Mucosa of stomach (tissue), 1 donor: ENCODE measurements around the gene SPTBN1.

ENCODE experiments used
- H3K27me3 ChIP-seq: one replicate; pipeline ENCODE4 v1.7.0; 2013; ENCODE audit warnings: mild to moderate bottlenecking, low read length; ENCODE audit not compliant: control insufficient read depth, insufficient read depth
- H3K36me3 ChIP-seq: one replicate; pipeline ENCODE4 v1.7.0; 2013; ENCODE audit warnings: low read length; ENCODE audit not compliant: control insufficient read depth, insufficient read depth
- H3K4me1 ChIP-seq: one replicate; pipeline ENCODE4 v1.7.0; 2013; ENCODE audit warnings: mild to moderate bottlenecking, low read length; ENCODE audit not compliant: control insufficient read depth, insufficient read depth
- H3K4me3 ChIP-seq: one replicate; pipeline ENCODE4 v1.7.0; 2013; ENCODE audit warnings: low read length
- H3K9ac ChIP-seq: one replicate; pipeline ENCODE4 v1.7.0; 2013; ENCODE audit warnings: mild to moderate bottlenecking, low read length, moderate library complexity
- H3K9me3 ChIP-seq: one replicate; pipeline ENCODE4 v1.7.0; 2013; ENCODE audit warnings: mild to moderate bottlenecking, low read length, moderate library complexity; ENCODE audit not compliant: control insufficient read depth
- donor health status: Pancreatic carcinoma.

SPTBN1 gene

GRCh38 chr2:54437588-54437987 lies 18.5 kb upstream of the SPTBN1 start:
- H3K27me3 ChIP-seq, result no peaks in the 10 kb centered on the region
- H3K36me3 ChIP-seq, result no peaks in the 10 kb centered on the region
- no peaks in the 10 kb centered on the region for H3K9me3 ChIP-seq
- H3K9ac ChIP-seq, result no peak overlapping the region
- H3K4me1 ChIP-seq, result no peaks in the 10 kb centered on the region
- no peak overlapping the region for H3K4me3 ChIP-seq

DNA sequence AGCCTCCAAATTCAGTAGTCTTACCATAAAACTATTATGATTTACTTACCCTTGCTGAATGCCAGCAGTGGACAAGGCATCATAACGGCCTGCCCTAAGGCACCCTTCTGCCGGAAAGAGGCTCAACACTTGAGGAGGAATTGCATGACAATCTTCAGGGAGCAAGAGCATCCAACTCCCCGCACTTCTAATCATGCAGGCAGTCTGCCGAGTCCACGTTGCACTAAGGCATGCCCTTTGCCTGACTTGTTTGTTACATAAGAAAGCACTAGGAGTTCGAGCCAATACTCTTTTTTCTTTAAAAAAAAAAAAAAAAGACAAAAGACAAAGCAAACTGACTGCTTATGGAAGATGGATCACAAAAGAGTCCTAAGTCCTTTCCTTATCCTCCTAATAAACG lies 17.9 kb upstream of the SPTBN1 start:
- H3K9ac ChIP-seq, result no peak overlapping the region
- no peaks in the 10 kb centered on the region for H3K9me3 ChIP-seq
- no peaks in the 10 kb centered on the region for H3K36me3 ChIP-seq
- no peaks in the 10 kb centered on the region for H3K4me1 ChIP-seq
- no peak overlapping the region for H3K4me3 ChIP-seq
- H3K27me3 ChIP-seq, result no peaks in the 10 kb centered on the region

GRCh38 chr2:54439582-54439981 lies 16.5 kb upstream of the SPTBN1 start:
- Histone ChIP-seq H3K4me1 (no peaks in the 10 kb centered on the region), H3K36me3 (no peaks in the 10 kb centered on the region), H3K9ac (no peak overlapping the region), H3K4me3 (no peak overlapping the region), H3K9me3 (no peaks in the 10 kb centered on the region), H3K27me3 (no peaks in the 10 kb centered on the region)

GRCh38 chr2:54440050-54440449 lies 16.1 kb upstream of the SPTBN1 start:
- no peaks in the 10 kb centered on the region for H3K4me1 ChIP-seq

GRCh38 chr2:54444503-54444902 lies 11.6 kb upstream of the SPTBN1 start:
- Histone ChIP-seq H3K4me3 (no peak overlapping the region), H3K4me1 (no peaks in the 10 kb centered on the region), H3K27me3 (no peaks in the 10 kb centered on the region), H3K36me3 (no peaks in the 10 kb centered on the region), H3K9me3 (no peaks in the 10 kb centered on the region), H3K9ac (no peak overlapping the region)

More at GRCh38 chr2:54440050-54440449, 16.1 kb upstream of the SPTBN1 start:
- Histone ChIP-seq H3K9ac (no peak overlapping the region), H3K9me3 (no peaks in the 10 kb centered on the region), H3K27me3 (no peaks in the 10 kb centered on the region), H3K36me3 (no peaks in the 10 kb centered on the region), H3K4me3 (no peak overlapping the region)

DNA sequence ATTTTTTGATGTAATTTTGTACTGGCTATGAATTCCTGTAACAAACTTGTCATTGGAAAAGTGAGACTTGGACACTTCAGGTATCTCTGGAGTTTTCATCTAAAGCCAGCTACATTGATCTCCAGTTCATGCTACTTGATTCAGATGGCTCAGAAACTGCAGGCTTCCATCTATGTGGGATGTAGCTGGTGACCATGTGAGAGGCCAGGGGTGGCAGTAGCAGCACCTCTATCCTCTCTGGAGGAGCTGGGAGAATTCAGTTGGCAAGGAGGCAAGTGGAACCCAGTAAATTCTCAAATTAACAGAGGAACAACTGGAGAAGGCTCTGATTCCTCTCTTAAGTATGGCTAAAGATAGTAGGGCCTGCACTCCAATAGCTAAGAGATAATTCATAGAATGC lies 10.0 kb upstream of the SPTBN1 start:
- H3K4me3 ChIP-seq, result no peak overlapping the region
- H3K36me3 ChIP-seq, result no peaks in the 10 kb centered on the region
- H3K27me3 ChIP-seq, result no peaks in the 10 kb centered on the region
- no peak overlapping the region for H3K9ac ChIP-seq
- no peaks in the 10 kb centered on the region for H3K4me1 ChIP-seq
- no peaks in the 10 kb centered on the region for H3K9me3 ChIP-seq

- Histone ChIP-seq H3K9me3 (no peaks in the 10 kb centered on the region), H3K9ac (no peak overlapping the region), H3K36me3 (no peaks in the 10 kb centered on the region), H3K27me3 (no peaks in the 10 kb centered on the region), H3K4me3 (no peak overlapping the region), H3K4me1 (no peaks in the 10 kb centered on the region)
Measured at GRCh38 chr2:54446625-54447024, 9.5 kb upstream of the SPTBN1 start.

DNA sequence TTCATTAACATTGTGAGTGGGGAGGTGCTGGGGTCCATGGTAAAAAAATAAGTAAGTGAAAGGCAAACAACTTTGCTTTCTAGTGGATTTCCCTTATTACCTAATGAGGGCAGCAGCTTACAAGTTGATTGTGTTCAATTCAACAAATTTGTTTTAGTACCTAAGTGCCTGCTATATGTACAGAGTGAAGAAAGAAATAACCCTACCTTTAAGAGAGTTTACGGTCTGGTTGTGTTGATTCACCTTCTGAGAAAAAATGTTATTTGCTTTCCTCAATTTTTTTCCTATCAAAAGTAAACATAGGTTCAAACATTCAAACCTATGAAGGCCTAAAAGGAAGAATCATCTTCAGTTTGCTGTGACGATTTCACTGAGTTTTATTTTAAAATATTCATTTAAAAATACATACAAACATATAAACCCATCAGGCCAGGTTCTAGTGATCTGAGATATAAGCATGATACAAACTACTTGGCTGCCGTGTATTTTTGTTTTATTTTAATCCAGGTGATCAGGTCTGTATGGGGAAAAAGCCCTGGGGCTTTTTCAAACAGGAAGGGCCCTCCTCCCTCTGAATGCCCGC lies 1.5 kb upstream of the SPTBN1 start:
- Histone ChIP-seq H3K4me1 (peaks cover 9% of the 10 kb centered on the region), H3K4me3 (no peak overlapping the region), H3K27me3 (peaks cover 36% of the 10 kb centered on the region), H3K9me3 (no peaks in the 10 kb centered on the region), H3K9ac (no peak overlapping the region), H3K36me3 (no peaks in the 10 kb centered on the region)

DNA sequence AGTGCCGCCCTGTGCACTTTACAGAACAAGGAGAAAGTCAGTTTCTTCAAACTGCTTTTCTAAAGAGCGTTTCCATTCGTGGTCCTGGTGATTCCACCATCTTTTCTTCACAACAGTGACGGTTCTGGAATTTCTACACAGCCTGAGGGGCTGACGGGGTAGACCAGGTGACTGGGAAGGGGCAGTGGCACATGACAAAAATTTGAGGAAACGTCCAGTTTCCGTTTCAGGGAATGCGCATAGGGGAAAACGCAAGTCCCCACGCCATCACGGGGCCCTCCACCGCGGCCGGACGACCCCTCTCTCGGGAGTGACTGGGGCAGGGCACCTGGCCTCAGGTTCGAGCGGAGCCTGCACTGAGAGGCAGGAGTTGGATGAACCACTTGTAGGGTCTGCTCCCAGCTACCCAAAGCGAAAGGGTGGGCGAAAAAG lies 980 bp upstream of the SPTBN1 start:
- Histone ChIP-seq H3K4me1 (peaks cover 9% of the 10 kb centered on the region), H3K36me3 (no peaks in the 10 kb centered on the region), H3K27me3 (peaks cover 36% of the 10 kb centered on the region), H3K9me3 (no peaks in the 10 kb centered on the region), H3K4me3 (peak overlapping the region; percentile 47), H3K9ac (no peak overlapping the region)

GRCh38 chr2:54456362-54456611 lies 160 bp downstream of the SPTBN1 start:
- H3K36me3 ChIP-seq, result no peaks in the 10 kb centered on the region
- H3K27me3 ChIP-seq, result peaks cover 36% of the 10 kb centered on the region
- peaks cover 9% of the 10 kb centered on the region for H3K4me1 ChIP-seq
- no peak overlapping the region for H3K4me3 ChIP-seq
- H3K9me3 ChIP-seq, result no peaks in the 10 kb centered on the region
- H3K9ac ChIP-seq, result no peak overlapping the region

- Histone ChIP-seq H3K4me3 (no peak overlapping the region), H3K9ac (no peak overlapping the region), H3K9me3 (no peaks in the 10 kb centered on the region), H3K27me3 (peaks cover 36% of the 10 kb centered on the region), H3K4me1 (peaks cover 9% of the 10 kb centered on the region), H3K36me3 (no peaks in the 10 kb centered on the region)
Measured at GRCh38 chr2:54456612-54457322, 640 bp downstream of the SPTBN1 start.

DNA sequence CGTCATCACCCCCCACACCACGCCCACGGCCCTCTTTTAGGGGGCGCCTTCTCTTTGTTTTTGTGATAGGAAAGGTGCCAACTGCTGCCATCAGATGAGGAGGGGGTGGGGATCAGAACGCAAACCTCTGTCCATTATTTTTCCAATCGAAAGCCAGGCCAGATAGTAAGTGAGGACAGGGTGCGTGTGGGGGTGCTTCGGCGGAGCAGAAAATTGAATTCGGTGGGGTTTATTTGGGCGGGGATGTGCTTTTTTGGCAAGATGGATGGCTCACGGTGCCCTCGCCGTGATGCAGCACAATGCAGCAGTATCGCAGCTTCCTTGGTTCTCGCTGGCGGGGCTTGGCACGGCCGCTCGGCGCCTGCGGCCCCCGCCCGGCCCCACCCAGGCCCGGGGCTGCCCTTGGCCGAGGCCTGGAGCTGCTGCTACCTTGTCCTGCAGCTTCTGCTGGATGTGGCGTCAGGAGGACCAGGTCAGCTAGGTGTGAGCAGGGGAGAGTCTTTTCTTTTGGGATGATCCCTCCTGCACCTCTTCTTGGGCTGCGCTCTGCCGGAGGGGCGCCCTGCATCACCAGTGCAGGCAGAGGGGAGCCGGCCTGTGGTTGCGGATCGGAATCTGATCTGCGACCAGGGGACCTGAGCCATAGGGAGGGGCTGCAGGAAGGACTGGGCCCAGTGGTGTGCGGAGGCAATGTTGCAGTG lies 1.3 kb downstream of the SPTBN1 start:
- H3K9me3 ChIP-seq, result no peaks in the 10 kb centered on the region
- H3K36me3 ChIP-seq, result no peaks in the 10 kb centered on the region
- H3K4me3 ChIP-seq, result no peak overlapping the region
- peaks cover 9% of the 10 kb centered on the region for H3K4me1 ChIP-seq
- H3K27me3 ChIP-seq, result peaks cover 36% of the 10 kb centered on the region
- no peak overlapping the region for H3K9ac ChIP-seq
